Kidney glomerular epithelial cell (primary cell): ENCODE measurements around the gene RASSF4.

Experiments used
- DNase-seq: peaks from one replicate; lab custom pipeline; 2025; lab: John Stamatoyannopoulos, UW

The RASSF4 gene

DNA sequence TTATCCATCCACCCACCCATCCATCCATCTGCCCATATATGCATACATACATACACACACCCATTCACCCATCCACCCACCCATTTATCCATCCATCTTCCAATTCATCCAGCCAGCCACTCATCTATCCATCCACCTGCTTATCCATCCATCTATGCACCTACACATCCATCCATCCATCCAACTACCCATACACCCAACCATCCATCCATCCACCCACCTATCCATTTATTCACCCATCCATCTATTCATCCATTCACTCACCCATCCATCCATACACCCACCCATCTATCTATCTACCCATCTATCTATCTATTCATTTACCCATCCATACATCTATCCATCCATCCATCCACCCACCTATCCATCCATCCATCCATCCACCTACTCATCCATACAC, 31.1 kb upstream of the RASSF4 start:
- no peak for DNase-seq

DNA sequence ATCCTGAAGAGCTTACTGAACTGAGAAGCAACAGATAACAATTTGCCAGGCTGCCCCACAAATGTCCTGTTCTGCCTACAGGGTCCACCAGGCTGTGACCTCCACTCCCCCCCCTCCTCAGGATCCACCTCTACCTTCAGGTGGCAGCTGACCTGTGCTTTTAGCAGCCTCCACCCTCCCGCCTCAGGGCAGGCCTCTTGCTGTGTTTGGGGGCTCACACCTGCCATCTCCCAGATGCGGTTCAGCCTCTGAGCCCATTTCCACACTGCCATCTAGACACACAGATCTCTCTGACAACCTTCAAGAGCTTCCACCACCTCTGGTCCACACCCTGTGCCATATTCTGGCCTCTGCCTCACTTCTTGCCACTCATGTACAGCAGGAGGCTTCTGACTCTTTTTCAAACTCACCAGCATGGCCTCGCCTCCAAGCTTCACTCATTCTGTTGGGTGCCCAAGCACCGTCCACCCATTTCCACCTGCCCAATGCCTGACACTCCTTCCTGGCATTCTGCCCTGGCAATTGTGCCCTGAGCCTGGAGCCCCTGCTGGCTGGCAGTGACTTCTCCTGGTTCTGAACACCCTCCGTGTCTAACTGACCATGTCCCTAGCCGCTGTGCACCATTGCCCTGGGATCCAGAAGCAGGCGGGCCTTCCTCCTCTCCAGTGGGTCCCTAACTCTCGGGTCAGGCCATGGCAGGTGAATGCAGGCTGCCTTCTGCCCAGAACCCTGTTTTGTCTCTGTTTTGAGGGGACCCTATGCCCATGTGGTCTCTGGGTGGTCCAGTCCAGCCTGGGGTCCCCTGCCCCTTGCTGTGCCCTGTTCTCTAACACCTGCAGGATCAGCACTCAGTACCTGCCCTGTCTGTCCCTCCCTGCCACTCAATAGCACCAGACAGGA, 30.0 kb upstream of the RASSF4 start:
- no peak for DNase-seq

DNA sequence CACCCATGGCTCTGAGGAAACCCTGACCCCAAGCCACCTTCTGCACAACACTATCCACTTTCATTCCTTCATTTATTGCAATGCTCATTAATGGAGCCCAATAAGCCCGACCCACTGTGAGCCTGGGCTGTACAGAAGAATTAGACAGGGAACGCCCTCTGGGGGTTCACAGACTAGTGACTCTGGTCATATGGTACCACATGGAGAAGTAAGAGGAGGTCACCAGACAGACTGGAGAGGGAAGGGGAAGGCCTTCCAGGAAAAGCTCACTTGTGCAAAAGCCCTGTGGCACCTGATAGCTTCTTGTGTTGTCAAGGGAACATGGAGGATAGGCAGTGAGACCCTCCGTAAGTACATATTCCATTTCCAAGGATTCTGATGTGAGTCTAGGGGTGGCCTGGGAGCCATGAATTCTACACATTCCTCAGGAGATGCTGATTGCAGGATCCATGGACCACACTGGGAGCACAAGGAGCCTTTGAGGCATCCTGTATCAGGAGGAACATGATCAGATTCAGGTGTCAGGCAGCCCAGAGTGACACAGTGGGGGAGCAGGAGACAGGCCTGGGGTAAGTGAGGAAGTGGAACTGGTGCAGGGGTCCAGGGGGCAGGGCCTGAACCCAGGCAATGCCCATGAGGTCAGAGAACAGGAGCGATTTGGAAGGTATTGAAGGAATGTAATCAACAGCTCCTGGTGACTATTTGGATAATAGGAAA, 28.5 kb upstream of the RASSF4 start:
- DNase-seq, result no peak

GRCh38 chr10:44931621-44932516, 27.7 kb upstream of the RASSF4 start:
- no peak for DNase-seq

DNA sequence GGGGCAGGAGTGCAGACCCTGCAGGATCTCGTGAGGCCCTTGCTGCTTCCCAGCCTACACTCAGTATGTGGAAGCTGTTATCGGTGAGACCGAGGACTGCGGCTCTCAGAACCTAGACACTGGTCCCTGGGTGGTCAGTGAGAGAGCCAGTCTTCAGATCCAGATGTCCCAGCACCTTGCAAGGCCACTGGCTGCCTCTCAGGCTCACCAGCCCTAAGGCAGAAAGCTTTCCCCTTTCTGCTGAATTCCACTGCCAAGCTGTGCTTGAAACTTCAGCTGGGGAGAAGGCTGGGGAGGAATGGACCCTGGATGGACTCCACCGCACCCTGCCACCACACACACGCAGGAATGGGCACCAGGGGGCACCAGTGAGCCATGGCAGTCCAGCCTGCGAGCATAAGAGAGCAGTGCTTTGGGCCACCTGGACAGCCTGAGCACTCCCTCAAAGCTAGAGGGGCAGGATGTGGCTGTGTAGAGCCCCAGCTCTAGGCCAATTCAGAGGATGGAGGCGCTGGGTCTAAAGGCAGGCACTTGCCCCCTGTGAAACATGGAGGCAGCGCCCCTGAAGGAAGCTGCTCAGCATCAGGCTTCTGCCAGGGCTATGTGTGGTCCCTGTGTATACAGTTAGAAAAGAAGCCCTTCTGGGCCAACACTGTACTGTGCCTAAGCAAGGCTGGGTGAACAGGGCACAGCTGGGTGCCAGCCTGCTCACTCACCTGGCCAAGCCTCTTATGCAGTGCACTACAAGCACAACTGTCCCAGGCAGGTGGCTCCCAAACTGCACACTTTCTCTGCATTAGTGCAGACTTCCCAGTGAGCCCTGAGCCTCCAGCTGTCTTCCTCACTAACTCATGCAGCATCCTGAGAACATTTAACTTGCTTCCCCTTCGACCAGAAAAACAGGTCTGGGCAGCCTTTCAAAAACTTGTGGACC, 26.8 kb upstream of the RASSF4 start:
- peak; percentile 73 for DNase-seq

- DNase-seq, result peak; percentile 12
Measured at GRCh38 chr10:44933451-44934321, 25.9 kb upstream of the RASSF4 start.

DNA sequence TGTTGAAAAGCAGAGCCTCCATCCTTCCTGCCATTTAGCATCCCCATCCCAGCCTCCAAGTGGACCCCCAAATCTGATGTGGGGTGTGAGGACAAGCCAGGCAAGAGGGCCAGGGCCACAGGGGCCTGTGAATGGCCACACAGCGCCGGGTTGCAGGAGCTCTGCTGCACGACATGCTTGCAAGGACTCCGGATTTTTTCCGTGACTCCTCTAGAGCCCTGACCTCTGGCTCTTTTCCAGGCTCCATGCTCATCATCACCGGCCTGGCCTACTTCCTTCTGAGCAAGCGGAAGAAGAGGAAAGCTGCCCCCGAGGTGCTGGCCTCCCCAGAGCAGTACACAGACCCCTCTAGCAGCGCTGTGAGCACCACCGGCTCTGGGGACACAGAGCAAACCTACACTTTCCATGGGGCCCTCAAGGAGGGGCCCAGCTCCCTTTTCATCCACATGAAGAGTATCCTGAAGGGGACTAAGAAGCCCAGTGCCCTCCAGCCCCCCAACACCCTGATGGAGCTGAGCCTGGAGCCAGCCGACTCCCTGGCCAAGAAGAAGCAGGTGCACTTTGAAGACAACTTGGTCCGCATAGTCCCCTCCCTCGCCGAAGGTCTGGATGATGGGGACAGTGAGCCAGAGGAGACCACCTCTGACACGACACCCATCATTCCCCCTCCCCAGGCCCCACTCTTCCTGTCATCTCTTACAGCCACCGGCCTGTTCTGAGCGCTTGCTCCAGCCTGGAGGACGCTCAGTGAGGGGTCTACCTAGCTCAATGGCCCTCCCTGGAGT, 25.0 kb upstream of the RASSF4 start:
- DNase-seq, result no peak

- DNase-seq, result peak; percentile 94
Measured at GRCh38 chr10:44935201-44935965, 24.2 kb upstream of the RASSF4 start.

DNA sequence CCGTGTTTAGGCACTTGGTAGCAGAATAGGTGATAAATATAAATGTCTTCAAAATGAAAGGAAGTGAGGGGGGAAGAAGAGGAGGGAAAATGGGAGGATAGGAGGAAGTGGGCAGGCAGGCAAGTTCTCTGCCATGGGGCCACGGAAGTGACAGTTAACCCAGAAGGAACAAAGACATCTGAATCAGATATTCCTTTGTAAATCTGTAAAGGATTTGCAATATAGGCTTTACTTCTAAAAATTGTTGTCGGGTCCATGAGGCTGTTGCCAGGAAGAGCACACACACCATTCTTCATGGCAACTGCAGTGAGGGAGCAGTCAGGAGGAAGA, 23.7 kb upstream of the RASSF4 start:
- no peak for DNase-seq

DNA sequence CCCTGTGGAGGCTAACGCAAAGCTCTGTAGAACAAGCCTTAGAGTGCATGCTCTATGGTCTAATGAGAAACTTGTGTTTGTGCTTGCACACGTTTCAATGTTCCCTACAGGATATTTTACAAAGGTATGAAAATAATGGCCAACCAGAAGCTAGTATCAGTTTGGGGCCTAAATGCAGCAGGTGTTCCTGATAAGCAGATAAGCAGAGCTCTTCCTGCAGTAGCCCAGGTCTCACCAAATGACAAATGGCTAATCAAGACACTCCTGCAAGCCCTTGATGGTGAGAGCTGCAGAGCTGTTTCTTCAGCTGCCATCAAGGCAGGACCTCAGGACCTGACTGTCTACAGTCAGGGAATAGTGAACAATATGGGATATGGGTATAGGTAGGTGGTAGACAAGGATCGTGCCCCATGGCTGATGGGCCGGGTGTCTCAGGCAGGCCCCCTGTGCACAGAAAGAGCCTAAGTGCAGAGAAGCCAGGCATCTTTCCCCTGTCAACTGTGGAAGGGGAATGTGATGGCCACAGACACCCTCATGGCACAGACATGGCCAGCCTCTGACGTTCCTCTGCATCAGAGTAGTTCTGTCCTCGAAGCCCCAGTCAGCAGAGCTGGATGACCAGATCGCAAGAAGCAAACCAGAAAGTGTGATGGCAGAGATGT, 23.2 kb upstream of the RASSF4 start:
- no peak for DNase-seq

- DNase-seq, result no peak
Measured at GRCh38 chr10:44937196-44938005, 22.2 kb upstream of the RASSF4 start.

- DNase-seq, result no peak
Measured at GRCh38 chr10:44938956-44939355, 20.6 kb upstream of the RASSF4 start.

DNA sequence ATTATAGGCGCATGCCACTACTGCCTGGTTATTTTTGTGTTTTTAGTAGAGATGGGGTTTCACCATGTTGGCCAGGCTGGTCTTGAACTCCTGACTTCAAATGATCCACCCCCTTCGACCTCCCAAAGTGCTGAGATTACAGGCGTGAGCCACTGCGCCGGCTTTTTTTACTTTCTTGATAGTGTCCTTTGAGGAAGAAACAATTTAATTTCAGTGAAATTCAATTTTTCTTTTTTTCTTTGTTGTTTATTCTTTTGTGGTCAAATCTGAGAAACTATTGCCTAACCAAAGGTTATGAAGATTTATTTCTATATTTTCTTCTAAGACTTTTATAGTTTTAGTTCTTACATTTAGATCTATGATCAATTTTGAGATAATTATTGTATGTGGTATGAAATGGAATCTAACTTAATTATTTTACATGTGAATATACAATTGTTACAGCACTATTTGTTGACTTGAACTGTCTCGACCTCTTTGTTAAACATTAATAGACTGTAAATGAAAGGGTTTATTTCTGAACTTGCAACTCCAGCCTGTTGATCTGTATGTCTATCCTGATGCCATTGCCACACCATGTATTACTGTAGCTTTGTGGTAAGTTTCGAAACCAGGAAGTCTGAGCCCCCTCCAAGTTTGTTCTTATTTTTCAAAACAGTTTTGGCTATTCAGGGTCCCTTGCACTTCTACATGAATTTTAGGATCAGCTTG, 19.8 kb upstream of the RASSF4 start:
- DNase-seq, result no peak

GRCh38 chr10:44944354-44944753, 15.2 kb upstream of the RASSF4 start:
- no peak for DNase-seq

- peak; percentile 25 for DNase-seq
Measured at GRCh38 chr10:44946205-44946604, 13.4 kb upstream of the RASSF4 start.

- DNase-seq, result peak; percentile 89
Measured at GRCh38 chr10:44947371-44948152, 12.0 kb upstream of the RASSF4 start.
